ENCODE measurements around the gene FUT7.

- TF ChIP-seq, protein P1, sequence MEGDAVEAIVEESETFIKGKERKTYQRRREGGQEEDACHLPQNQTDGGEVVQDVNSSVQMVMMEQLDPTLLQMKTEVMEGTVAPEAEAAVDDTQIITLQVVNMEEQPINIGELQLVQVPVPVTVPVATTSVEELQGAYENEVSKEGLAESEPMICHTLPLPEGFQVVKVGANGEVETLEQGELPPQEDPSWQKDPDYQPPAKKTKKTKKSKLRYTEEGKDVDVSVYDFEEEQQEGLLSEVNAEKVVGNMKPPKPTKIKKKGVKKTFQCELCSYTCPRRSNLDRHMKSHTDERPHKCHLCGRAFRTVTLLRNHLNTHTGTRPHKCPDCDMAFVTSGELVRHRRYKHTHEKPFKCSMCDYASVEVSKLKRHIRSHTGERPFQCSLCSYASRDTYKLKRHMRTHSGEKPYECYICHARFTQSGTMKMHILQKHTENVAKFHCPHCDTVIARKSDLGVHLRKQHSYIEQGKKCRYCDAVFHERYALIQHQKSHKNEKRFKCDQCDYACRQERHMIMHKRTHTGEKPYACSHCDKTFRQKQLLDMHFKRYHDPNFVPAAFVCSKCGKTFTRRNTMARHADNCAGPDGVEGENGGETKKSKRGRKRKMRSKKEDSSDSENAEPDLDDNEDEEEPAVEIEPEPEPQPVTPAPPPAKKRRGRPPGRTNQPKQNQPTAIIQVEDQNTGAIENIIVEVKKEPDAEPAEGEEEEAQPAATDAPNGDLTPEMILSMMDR (conservative IDR thresholded peaks at IDR 0.05 in 1 of 2, IDR thresholded peaks at IDR 0.05 in 1 of 2; ENCODE audit: low read depth in 1 of 2, low read length in 2 of 2): peak; percentile 78 to 89
- TF ChIP-seq EZH2 (IDR thresholded peaks at IDR 0.05; ENCODE audit: low read length, missing control alignments): no peak
These were observed 32.4 kb upstream of the FUT7 start for GRCh38 chr9:137064027-137064879.
